ENCODE measurements around the gene GABRE. TPM values are rescaled to one million over a fixed set of nuclear protein-coding genes. Genes with fewer than 3 reads are reported as not detected.
"Not testable (repeated sequence)": the region's sequence is repeated elsewhere in the genome, so short reads cannot be mapped to it uniquely, and the experiment has no call there.

The GABRE gene
- total RNA-seq, 2 donors from 2014 or later, result 0.42 TPM; not detected in 1

DNA sequence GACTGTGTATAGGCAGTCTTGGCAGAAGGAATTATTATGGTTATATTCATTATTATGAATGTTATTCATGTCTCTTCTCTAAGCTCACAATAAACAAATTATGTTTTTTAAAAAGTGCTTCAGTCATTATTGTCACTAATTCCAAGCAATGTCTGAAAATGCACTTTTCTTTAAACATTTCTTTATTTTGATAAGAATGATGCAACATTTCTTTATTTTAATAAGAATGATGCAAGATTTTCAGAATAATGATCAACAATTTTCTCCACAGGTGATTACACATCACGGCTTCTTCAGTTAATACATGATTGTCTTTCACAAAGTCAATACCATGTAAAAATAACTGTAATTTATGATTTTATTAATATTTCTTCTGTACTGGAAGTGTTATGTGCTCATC lies 39.1 kb downstream of the GABRE start:
- Mint-ChIP-seq H3K36me3 (ENCODE audit: low read depth) (no peaks in the 10 kb centered on the region), H3K4me1 (no peaks in the 10 kb centered on the region), H3K4me3 (no peak overlapping the region), H3K27me3 (no peaks in the 10 kb centered on the region), H3K27ac (no peak overlapping the region)
- H3K9me3 ChIP-seq (ENCODE audit: control insufficient read depth, low read length, poor library complexity, severe bottlenecking), result no peaks in the 10 kb centered on the region
- ATAC-seq (no peak), DNase-seq (no peak)

DNA sequence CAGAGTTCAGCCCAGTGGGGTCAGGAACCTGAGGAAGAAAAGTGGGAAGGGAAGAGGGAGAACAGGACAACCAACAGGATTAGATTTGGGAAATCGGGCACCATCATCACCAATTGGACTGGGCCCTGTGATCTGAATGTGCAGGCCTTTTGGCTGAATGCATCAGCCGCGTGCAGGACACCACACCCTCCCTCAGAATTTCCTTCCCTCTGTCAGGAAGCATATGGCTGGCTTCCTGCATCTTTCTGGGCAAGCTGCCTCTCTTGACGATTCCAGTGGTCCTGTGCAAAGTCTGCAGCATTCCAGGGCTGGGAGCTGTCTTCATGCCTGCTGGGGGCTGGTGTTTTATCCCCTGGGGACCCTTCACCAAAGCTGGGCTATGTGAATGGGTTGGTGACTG lies 45.4 kb downstream of the GABRE start:
- H3K4me3 Mint-ChIP-seq, result no peak overlapping the region
- H3K27ac Mint-ChIP-seq, result no peak overlapping the region
- no peaks in the 10 kb centered on the region for H3K27me3 Mint-ChIP-seq
- H3K4me1 Mint-ChIP-seq, result no peaks in the 10 kb centered on the region
- no peaks in the 10 kb centered on the region for H3K9me3 ChIP-seq (ENCODE audit: control insufficient read depth, low read length, poor library complexity, severe bottlenecking)
- H3K36me3 Mint-ChIP-seq (ENCODE audit: low read depth), result no peaks in the 10 kb centered on the region
- ATAC-seq, result no peak
- DNase-seq, result no peak

DNA sequence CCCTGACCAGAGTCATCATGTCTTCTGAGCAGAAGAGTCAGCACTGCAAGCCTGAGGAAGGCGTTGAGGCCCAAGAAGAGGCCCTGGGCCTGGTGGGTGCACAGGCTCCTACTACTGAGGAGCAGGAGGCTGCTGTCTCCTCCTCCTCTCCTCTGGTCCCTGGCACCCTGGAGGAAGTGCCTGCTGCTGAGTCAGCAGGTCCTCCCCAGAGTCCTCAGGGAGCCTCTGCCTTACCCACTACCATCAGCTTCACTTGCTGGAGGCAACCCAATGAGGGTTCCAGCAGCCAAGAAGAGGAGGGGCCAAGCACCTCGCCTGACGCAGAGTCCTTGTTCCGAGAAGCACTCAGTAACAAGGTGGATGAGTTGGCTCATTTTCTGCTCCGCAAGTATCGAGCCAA lies 50.8 kb downstream of the GABRE start:
- H3K9me3 ChIP-seq (ENCODE audit: control insufficient read depth, low read length, poor library complexity, severe bottlenecking), result no peaks in the 10 kb centered on the region
- no peaks in the 10 kb centered on the region for H3K4me1 Mint-ChIP-seq
- no peak overlapping the region for H3K4me3 Mint-ChIP-seq
- no peak overlapping the region for H3K27ac Mint-ChIP-seq
- no peaks in the 10 kb centered on the region for H3K27me3 Mint-ChIP-seq
- no peaks in the 10 kb centered on the region for H3K36me3 Mint-ChIP-seq (ENCODE audit: low read depth)
- ATAC-seq (no peak), DNase-seq (no peak)

DNA sequence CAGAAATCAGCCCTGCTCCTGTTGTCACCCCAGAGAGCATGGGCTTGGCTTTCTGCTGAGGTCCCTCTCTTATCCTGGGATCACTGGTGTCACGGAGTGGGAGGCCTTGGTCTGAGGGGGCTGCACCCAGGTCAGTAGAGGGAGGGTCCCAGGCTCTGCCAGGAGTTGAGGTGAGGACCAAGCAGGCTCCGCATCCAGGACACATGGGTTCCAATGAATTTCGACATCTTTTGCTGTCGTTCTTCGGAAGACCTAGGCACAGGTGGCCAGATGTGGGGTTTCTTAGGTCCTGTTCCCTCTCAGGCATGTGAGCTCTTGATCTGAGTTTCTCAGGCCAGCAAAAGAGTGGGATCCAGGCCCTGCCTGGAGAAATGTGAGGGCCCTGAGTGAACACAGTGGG lies 51.8 kb downstream of the GABRE start:
- DNase-seq (no peak), ATAC-seq (no peak)
- Mint-ChIP-seq H3K36me3 (ENCODE audit: low read depth) (no peaks in the 10 kb centered on the region), H3K27ac (no peak overlapping the region), H3K27me3 (no peaks in the 10 kb centered on the region), H3K4me1 (no peaks in the 10 kb centered on the region), H3K4me3 (no peak overlapping the region)
- H3K9me3 ChIP-seq (ENCODE audit: control insufficient read depth, low read length, poor library complexity, severe bottlenecking), result no peaks in the 10 kb centered on the region

DNA sequence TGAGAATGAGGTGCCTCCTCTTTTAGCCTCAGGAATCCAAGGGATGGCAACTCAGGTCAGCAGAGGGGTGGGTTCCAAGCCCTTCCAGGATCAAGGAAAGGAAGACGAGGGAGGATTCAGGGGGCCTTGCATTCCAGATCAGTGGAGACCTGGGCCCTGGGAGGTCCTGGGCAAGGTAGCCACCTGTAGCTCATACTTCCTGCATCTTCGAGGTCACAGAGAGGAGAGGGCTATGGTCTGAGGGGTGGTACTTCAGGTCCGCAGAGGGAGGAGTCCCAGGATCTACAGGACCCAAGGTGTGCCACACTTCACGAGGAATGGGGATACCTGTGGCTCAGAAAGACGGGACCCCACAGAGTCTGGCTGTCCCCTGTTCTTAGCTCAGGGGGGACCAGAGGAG lies 52.6 kb downstream of the GABRE start:
- H3K9me3 ChIP-seq (ENCODE audit: control insufficient read depth, low read length, poor library complexity, severe bottlenecking), result no peaks in the 10 kb centered on the region
- Mint-ChIP-seq H3K27ac (no peak overlapping the region), H3K4me1 (no peaks in the 10 kb centered on the region), H3K27me3 (no peaks in the 10 kb centered on the region), H3K36me3 (ENCODE audit: low read depth) (no peaks in the 10 kb centered on the region), H3K4me3 (no peak overlapping the region)
- no peak for DNase-seq
- ATAC-seq, result no peak

DNA sequence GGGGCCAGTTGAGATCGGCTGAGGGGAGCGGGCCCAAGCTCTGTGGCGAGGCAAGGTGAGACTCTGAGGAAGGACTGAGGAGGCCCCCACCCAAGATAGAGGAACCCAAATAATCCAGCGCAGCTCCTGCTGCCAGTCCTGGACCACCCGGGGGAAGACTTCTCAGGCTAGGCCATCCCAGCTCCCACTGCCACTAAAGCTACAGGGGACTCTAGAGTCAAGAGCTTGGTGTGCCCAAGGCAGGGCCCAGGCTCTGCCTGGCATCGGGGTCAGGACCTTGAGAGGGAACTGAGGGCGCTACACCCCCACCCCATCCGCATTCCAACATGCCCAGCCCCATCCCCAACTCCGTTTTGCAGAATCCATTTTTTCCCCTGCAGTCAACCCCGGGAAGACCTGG lies 53.2 kb downstream of the GABRE start:
- no peak overlapping the region for H3K4me3 Mint-ChIP-seq
- ATAC-seq, result no peak
- H3K36me3 Mint-ChIP-seq (ENCODE audit: low read depth), result no peaks in the 10 kb centered on the region
- DNase-seq, result no peak
- H3K27me3 Mint-ChIP-seq, result no peaks in the 10 kb centered on the region
- H3K4me1 Mint-ChIP-seq, result no peaks in the 10 kb centered on the region
- no peaks in the 10 kb centered on the region for H3K9me3 ChIP-seq (ENCODE audit: control insufficient read depth, low read length, poor library complexity, severe bottlenecking)
- no peak overlapping the region for H3K27ac Mint-ChIP-seq

DNA sequence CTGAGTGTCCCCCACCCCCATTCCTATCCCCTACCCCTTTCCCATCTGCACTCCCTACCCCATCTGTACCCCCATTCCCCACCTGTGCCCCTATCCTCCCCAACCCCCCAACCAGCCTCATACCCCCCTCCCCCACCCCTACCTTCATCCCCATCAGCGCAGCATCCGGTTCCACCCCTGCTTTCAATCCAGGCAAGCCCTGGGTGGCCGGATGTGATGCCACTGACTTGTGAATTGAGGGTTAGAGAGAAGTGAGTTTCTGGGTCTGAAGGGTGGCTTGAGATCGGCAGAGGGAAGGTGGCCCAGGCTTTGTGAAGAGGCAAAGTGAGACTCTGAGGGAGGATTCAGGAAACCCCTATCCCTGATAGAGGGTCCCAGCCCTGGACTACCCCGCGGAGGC lies 53.9 kb downstream of the GABRE start:
- ATAC-seq (no peak), DNase-seq (no peak)
- Mint-ChIP-seq H3K4me3 (no peak overlapping the region), H3K36me3 (ENCODE audit: low read depth) (no peaks in the 10 kb centered on the region), H3K4me1 (no peaks in the 10 kb centered on the region), H3K27ac (no peak overlapping the region), H3K27me3 (no peaks in the 10 kb centered on the region)
- H3K9me3 ChIP-seq (ENCODE audit: control insufficient read depth, low read length, poor library complexity, severe bottlenecking), result no peaks in the 10 kb centered on the region

DNA sequence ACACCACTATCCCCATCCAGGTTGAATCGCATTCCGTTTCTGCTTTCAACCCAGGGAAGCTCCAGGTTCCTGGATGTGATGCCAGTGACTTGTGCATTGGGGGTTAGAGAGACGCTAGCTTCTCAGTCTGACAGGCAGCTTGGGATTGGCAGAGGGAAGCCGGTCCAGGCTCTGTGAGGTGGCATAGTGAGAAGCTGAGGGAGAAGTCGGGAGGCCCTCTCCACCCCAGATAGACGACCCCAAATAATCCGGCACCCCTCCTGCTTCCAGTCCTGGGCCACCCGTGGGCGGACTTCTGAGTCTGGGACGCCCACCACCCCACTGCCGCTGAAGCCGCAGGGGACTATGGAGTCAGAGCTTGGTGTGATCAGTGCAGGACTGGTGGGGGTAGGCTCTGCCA lies 54.4 kb downstream of the GABRE start:
- no peak for ATAC-seq
- H3K4me3 Mint-ChIP-seq, result no peak overlapping the region
- no peaks in the 10 kb centered on the region for H3K36me3 Mint-ChIP-seq (ENCODE audit: low read depth)
- H3K4me1 Mint-ChIP-seq, result no peaks in the 10 kb centered on the region
- no peak for DNase-seq
- no peaks in the 10 kb centered on the region for H3K27me3 Mint-ChIP-seq
- no peaks in the 10 kb centered on the region for H3K9me3 ChIP-seq (ENCODE audit: control insufficient read depth, low read length, poor library complexity, severe bottlenecking)
- H3K27ac Mint-ChIP-seq, result no peak overlapping the region

DNA sequence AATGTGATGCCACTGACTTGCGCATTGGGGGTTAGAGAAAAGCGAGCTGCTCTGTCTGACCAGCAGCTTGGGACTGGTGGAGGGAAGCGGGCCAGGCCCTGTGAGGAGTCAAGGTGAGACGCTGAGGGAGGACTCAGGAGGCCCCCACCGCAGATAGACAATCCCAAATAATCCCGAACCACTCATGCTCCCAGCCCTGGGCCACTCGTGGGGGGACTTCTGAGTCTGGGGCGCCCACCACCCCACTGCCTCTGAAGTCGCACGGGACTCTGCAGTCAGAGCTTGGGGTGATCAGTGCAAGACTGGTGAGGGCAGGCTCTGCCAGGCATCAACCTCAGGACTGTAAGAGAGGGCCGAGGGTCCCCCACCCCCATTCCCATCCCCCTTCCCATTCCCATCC lies 54.9 kb downstream of the GABRE start:
- Mint-ChIP-seq H3K27ac (no peak overlapping the region), H3K27me3 (no peaks in the 10 kb centered on the region), H3K4me1 (no peaks in the 10 kb centered on the region), H3K4me3 (no peak overlapping the region), H3K36me3 (ENCODE audit: low read depth) (no peaks in the 10 kb centered on the region)
- ATAC-seq (no peak), DNase-seq (no peak)
- H3K9me3 ChIP-seq (ENCODE audit: control insufficient read depth, low read length, poor library complexity, severe bottlenecking), result no peaks in the 10 kb centered on the region

DNA sequence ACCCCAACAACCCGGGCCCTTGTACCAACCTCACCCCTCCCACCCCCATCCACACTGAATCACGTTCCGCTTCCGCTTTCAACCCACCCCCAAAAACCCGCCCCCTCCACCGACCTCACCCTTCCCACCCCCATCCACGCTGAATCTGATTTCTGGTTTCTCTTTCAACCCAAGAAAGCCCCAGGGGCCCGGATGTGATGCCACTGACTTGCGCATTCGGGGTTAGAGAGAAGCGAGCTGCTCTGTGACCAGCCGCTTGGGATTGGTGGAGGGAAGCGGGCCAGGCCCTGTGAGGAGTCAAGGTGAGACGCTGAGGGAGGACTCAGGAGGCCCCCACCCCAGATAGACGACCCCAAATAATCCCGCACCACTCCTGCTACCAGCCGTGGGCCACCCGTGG lies 55.7 kb downstream of the GABRE start:
- not testable (repeated sequence) for H3K4me1 Mint-ChIP-seq; H3K36me3 Mint-ChIP-seq (ENCODE audit: low read depth); H3K9me3 ChIP-seq (ENCODE audit: control insufficient read depth, low read length, poor library complexity, severe bottlenecking); ATAC-seq; H3K4me3 Mint-ChIP-seq; DNase-seq; H3K27me3 Mint-ChIP-seq; H3K27ac Mint-ChIP-seq

DNA sequence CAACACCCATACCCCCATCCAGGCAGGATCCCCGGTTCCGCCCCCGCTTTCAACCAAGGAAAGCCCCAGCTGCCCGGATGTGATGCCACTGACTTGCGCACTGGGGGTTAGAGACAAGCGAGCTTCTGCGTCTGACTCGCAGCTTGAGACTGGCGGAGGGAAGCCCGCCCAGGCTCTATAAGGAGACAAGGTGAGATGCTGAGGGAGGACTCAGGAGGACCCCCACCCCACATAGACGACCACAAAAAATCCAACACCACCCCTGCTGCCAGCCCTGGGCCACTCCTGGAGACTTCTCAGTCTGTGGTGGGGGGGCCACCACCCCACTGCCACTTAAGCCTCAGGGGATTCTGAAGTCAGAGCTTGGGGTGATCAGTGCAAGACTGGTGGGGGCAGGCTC lies 61.7 kb downstream of the GABRE start, which contains the start of gene MAGEA4:
Gene MAGEA4, plus strand, starts transcription at position 110 of the 400 bp plus-strand sequence. CDS start 10,776 bp downstream, outside the sequence.
- H3K4me3 Mint-ChIP-seq, result no peak within 1 kb of the TSS
- ATAC-seq (no peak), DNase-seq (no peak)
- no peak within 1 kb of the TSS for H3K27ac Mint-ChIP-seq
- H3K36me3 Mint-ChIP-seq (ENCODE audit: low read depth), result no peaks in the 10 kb centered on the region
- H3K9me3 ChIP-seq (ENCODE audit: control insufficient read depth, low read length, poor library complexity, severe bottlenecking), result no peaks in the 10 kb centered on the region
- no peaks in the 10 kb centered on the region for H3K4me1 Mint-ChIP-seq
- H3K27me3 Mint-ChIP-seq, result no peaks in the 10 kb centered on the region

DNA sequence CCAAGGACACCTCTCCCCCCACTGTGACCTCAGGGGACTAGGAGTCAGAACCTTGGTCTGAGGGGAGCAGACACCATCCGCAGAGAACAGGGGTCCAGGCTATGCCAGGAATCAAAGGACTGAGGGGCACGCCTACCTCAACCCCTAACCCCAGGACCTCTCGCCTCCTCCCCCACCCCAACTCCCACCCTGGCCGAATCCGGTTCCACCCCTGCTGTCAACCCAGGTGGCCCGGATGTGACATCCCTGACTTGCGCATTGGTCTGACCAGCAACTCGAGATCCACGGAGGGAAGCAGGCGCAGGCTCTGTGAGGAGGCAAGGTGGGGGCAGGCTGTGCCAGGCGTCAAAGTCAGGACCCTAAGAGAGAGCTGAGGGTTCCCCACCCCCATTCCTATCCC lies 62.3 kb downstream of the GABRE start:
- DNase-seq (no peak), ATAC-seq (no peak)
- no peaks in the 10 kb centered on the region for H3K4me1 Mint-ChIP-seq
- no peak overlapping the region for H3K4me3 Mint-ChIP-seq
- no peak overlapping the region for H3K27ac Mint-ChIP-seq
- H3K9me3 ChIP-seq (ENCODE audit: control insufficient read depth, low read length, poor library complexity, severe bottlenecking), result no peaks in the 10 kb centered on the region
- H3K36me3 Mint-ChIP-seq (ENCODE audit: low read depth), result no peaks in the 10 kb centered on the region
- H3K27me3 Mint-ChIP-seq, result no peaks in the 10 kb centered on the region

DNA sequence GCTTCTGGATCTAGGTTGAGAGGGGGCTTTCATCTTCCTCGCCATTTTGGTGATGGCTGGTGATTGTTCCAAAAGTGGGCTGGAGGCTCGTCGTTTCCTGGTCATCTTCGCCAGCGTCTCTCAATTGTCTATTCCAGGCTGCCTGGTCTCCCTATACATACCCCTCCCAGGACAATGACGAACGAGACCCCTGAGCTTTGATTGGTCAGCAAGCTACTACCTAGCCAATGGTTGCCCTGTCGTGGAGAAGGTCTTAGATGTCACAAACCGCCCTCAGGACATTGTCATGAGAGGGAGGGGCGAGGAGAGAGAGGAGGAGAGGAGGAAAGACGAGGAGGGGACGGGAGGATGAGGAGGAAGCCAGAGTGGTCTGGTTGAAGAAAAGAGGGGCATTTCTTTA lies 69.5 kb downstream of the GABRE start:
- H3K36me3 Mint-ChIP-seq (ENCODE audit: low read depth), result no peaks in the 10 kb centered on the region
- H3K9me3 ChIP-seq (ENCODE audit: control insufficient read depth, low read length, poor library complexity, severe bottlenecking), result no peaks in the 10 kb centered on the region
- no peak overlapping the region for H3K27ac Mint-ChIP-seq
- DNase-seq (no peak), ATAC-seq (no peak)
- H3K27me3 Mint-ChIP-seq, result no peaks in the 10 kb centered on the region
- no peaks in the 10 kb centered on the region for H3K4me1 Mint-ChIP-seq
- H3K4me3 Mint-ChIP-seq, result no peak overlapping the region
